Left renal pelvis (tissue), 4 donors: ENCODE results near the gene SLC28A1. TPM values are rescaled to one million over a fixed set of nuclear protein-coding genes. Genes with fewer than 3 reads are reported as not detected.

ENCODE experiments used
- DNase-seq, 4 donors: peaks; one replicate each; pipeline ENCODE4 v3.0.0-alpha.2; 2013; ENCODE audit warnings: low read depth in 4 of 4, low spot score in 3 of 4
- polyA plus RNA-seq, 4 donors: library from polyadenylated mRNA; unstranded; fragments of 120-200 nt; gene quantifications; one replicate each; pipeline ENCODE4 v1.2.1, GENCODE V29; 2013; ENCODE audit not compliant: insufficient read length in 4 of 4

The SLC28A1 gene
- polyA plus RNA-seq, 4 donors, result 0.75 to 6.4 (median 4.9) TPM

- no peak for DNase-seq
Observed at GRCh38 chr15:84929795-84930603, 45.5 kb downstream of the SLC28A1 start.

GRCh38 chr15:84934942-84935729 lies 50.7 kb downstream of the SLC28A1 start:
- DNase-seq, result no peak

GRCh38 chr15:84937144-84937543 lies 52.7 kb downstream of the SLC28A1 start:
- DNase-seq, result no peak

- DNase-seq, result no peak
Observed at GRCh38 chr15:84938726-84939125, 54.3 kb downstream of the SLC28A1 start.

- DNase-seq, result no peak
Observed at GRCh38 chr15:84940399-84940798, 55.9 kb downstream of the SLC28A1 start.

- no peak for DNase-seq
Observed at GRCh38 chr15:84942456-84942855, 58.0 kb downstream of the SLC28A1 start.

GRCh38 chr15:84944311-84944710 lies 59.8 kb downstream of the SLC28A1 start:
- no peak for DNase-seq

GRCh38 chr15:84944861-84945260 lies 60.4 kb downstream of the SLC28A1 start:
- DNase-seq, result no peak

GRCh38 chr15:84946772-84947489 lies 62.5 kb downstream of the SLC28A1 start:
- no peak for DNase-seq

GRCh38 chr15:84947947-84948830 lies 63.7 kb downstream of the SLC28A1 start:
- DNase-seq, result no peak

- DNase-seq, result no peak
Observed at GRCh38 chr15:84949043-84949442, 64.6 kb downstream of the SLC28A1 start.

- DNase-seq, result no peak
Observed at GRCh38 chr15:84949845-84950569, 65.5 kb downstream of the SLC28A1 start.

- DNase-seq, result no peak
Observed at GRCh38 chr15:84950570-84951111, 66.2 kb downstream of the SLC28A1 start.

- DNase-seq, result no peak
Observed at GRCh38 chr15:84951736-84952135, 67.3 kb downstream of the SLC28A1 start.

GRCh38 chr15:84953136-84953535 lies 68.7 kb downstream of the SLC28A1 start:
- DNase-seq, result no peak

- no peak for DNase-seq
Observed at GRCh38 chr15:84953726-84954125, 69.3 kb downstream of the SLC28A1 start.

GRCh38 chr15:84955089-84955848 lies 70.8 kb downstream of the SLC28A1 start:
- no peak for DNase-seq

- DNase-seq, result no peak
Observed at GRCh38 chr15:84956199-84956598, 71.7 kb downstream of the SLC28A1 start.
